ENCODE results near the gene FA2H.

Gene FA2H

GRCh38 chr16:74737521-74737920 lies 37.1 kb downstream of the FA2H start:
- no peak for TF ChIP-seq CTCF (IDR thresholded peaks at IDR 0.05; ENCODE audit: low read depth, low read length)
- no peak for DNase-seq (ENCODE audit: extremely low read depth, low read depth)

GRCh38 chr16:74736531-74737157 lies 38.0 kb downstream of the FA2H start:
- DNase-seq (ENCODE audit: extremely low read depth, low read depth), result no peak
- TF ChIP-seq CTCF (IDR thresholded peaks at IDR 0.05; ENCODE audit: low read depth, low read length), result no peak

GRCh38 chr16:74735554-74735953 lies 39.1 kb downstream of the FA2H start:
- DNase-seq (ENCODE audit: extremely low read depth, low read depth), result no peak
- no peak for TF ChIP-seq CTCF (IDR thresholded peaks at IDR 0.05; ENCODE audit: low read depth, low read length)

DNA sequence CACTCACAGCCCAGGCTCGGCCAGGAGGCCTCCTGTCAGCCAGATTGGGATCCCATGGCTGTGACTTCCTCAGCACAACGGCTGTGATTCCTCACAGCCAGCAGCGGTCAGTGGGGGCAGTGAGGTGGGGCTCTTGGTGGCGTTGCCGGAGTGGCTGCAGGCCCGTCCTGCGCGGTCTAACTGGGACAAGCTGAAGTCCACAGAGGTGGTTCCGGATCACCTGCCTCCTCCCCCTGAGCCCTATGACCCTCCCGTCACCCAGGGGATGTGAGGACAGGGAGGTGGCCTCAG lies 39.5 kb downstream of the FA2H start:
- DNase-seq (ENCODE audit: extremely low read depth, low read depth), result no peak
- TF ChIP-seq CTCF (IDR thresholded peaks at IDR 0.05; ENCODE audit: low read depth, low read length), result no peak

GRCh38 chr16:74734361-74735161 lies 40.1 kb downstream of the FA2H start:
- no peak for TF ChIP-seq CTCF (IDR thresholded peaks at IDR 0.05; ENCODE audit: low read depth, low read length)
- no peak for DNase-seq (ENCODE audit: extremely low read depth, low read depth)

DNA sequence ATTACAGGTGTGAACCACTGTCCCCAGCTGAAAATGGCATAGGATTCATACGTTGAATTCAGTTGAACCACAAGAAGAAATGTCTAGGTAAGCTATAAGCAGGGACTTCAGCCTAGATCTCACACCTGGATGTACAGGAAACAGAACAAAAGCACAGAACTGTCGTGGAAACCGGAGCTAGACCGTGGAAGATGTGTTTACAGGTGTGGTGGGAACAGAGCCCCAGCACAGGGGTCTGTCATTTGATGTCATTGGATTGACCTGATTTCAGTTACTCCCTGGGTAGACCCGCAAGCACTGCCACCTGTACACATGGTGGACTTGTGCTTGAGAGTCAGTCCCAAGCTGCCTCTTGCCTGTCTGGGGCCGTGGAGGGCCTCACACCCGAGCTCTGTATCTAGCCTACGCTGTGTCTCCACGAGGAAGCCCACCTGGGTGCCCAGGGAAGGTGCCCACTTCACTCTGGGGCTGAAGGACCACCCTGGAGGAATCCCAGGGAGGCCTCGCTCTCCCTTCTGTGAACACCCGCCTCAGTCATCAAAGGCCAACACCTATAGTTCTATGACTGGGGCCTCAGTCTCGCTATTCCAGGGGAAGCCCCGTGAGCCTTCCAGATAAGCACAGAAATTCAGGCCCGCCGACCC lies 41.8 kb downstream of the FA2H start:
- no peak for TF ChIP-seq CTCF (IDR thresholded peaks at IDR 0.05; ENCODE audit: low read depth, low read length)
- no peak for DNase-seq (ENCODE audit: extremely low read depth, low read depth)

DNA sequence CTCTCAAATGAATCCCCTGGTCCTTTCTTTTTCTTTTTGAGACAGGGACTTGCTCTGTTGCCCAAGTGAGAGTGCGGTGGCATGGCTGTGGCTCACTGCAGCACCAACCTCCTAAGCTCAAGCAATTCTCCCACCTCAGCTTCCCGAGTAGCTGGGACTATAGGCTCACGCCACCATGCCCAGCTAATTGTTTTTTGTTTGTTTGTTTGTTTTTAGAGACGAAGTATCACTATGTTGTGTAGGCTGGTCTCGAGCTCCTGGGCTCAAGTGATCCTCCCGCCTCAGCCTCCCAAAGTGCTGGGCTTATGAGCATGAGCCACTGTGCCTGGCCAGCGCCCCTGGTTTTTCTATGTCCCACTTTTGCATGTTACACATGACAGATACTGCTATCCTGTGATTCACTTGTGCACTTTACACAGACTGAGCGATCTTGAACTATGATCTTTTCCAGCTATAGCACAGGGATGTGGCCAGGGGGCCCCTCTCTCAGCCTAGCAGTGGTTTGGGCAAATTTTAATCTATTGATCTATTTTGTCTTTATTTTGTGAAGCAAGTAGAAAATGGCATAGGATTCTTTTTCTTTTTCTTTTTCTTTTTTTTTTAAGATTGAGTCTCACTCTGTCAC lies 42.7 kb downstream of the FA2H start:
- no peak for TF ChIP-seq CTCF (IDR thresholded peaks at IDR 0.05; ENCODE audit: low read depth, low read length)
- DNase-seq (ENCODE audit: extremely low read depth, low read depth), result no peak
